ENCODE results near the gene UBE2E3.
"Not testable (repeated sequence)": the region's sequence is repeated elsewhere in the genome, so short reads cannot be mapped to it uniquely, and the experiment has no call there.

UBE2E3 gene

GRCh38 chr2:181076658-181077057 is 96.3 kb downstream of the UBE2E3 start:
- no peak for DNase-seq (ENCODE audit: low spot score)

GRCh38 chr2:181077128-181077709 is 96.8 kb downstream of the UBE2E3 start:
- DNase-seq (ENCODE audit: low spot score) = no peak

- DNase-seq (ENCODE audit: low spot score) = no peak
Observed at GRCh38 chr2:181083140-181083539, 102.7 kb downstream of the UBE2E3 start.

GRCh38 chr2:181085734-181086133 is 105.3 kb downstream of the UBE2E3 start:
- no peak for DNase-seq (ENCODE audit: low spot score)

DNA sequence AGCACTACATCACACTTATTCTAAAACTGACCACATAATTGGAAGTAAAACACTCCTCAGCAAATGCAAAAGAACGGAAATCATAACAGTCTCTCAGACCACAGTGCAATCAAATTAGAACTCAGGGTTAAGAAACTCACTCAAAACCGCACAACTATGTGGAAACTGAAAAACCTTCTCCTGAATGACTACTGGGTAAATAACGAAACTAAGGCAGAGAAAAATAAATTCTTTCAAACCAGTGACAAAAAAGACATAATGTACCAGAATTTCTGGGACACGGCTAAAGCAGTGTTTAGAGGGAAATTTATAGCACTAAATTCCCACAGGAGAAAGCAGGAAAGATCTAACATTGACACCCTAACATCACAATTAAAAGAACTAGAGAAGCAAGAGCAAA is 111.5 kb downstream of the UBE2E3 start:
- not testable (repeated sequence) for DNase-seq (ENCODE audit: low spot score)

- no peak for DNase-seq (ENCODE audit: low spot score)
Observed at GRCh38 chr2:181095486-181095885, 115.1 kb downstream of the UBE2E3 start.

DNA sequence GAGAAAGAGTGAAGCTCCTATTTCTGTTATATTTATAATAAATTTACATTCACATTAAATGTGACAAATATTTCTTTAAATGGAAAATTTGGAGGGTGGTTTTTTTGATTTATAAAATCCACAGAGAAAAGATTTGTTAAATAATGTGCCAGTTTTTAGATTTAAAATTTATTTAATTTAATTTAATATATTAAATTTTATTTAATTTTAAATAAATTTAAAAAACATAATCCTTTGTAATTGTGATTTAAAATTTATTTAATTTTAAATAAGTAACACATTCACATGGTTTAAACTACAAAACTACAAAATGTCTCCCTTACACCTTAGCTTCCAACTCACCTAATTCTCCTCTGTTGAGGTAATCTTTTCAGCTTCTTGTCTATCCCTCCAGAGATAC is 123.3 kb downstream of the UBE2E3 start:
- DNase-seq (ENCODE audit: low spot score) = no peak

DNA sequence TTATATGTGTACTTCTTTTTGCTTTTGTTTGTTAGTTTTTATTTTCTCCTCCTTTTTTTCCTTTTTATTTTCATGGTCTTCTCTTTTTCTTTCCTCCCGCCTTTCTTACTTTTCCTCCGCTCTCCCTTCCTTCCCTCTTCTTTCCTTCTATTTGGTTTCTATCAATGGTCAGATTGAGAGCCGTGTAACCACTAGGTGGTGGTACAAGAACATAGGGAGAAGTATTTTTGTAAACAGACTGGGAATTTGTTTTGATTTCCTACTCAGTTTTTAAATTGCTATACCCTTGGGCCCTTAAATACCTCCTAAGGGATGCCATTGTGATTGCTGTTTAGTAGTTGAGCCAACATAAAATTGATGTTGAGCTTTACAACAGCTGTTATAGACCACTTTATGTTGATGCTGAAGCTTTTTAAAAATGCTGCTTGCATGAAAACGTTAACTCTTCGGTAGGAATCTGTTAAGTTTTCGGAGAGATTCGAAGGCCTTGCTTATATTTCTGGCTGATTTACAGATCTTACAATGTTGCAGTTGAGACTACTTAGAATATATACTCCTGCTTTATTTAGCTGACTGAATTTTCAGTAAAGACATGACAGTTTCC is 124.2 kb downstream of the UBE2E3 start:
- DNase-seq (ENCODE audit: low spot score) = peak; percentile 6

GRCh38 chr2:181105562-181105961 is 125.2 kb downstream of the UBE2E3 start:
- no peak for DNase-seq (ENCODE audit: low spot score)

DNA sequence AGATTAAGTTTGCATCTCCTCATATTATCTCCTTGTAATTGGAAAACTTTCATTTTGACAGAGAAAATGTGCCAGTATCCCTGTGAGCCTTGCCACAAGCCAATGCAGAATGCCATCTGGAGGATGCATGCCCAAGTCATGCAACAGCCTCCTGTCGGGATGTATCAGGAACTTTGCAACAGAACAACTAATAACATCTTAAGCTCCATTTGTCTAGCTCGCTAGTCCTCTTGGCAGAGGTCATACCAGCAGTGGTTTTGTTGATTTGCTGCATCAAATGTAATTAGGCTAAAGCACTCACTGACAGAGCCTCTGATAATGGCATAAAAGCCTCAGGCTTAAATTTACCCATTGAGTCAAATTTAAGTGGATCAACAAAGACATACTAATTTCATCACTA is 125.8 kb downstream of the UBE2E3 start:
- no peak for DNase-seq (ENCODE audit: low spot score)

- DNase-seq (ENCODE audit: low spot score) = no peak
Observed at GRCh38 chr2:181106789-181107627, 126.6 kb downstream of the UBE2E3 start.

- DNase-seq (ENCODE audit: low spot score) = no peak
Observed at GRCh38 chr2:181107628-181107945, 127.2 kb downstream of the UBE2E3 start.

GRCh38 chr2:181111059-181111458 is 130.7 kb downstream of the UBE2E3 start:
- no peak for DNase-seq (ENCODE audit: low spot score)

- no peak for DNase-seq (ENCODE audit: low spot score)
Observed at GRCh38 chr2:181112916-181113315, 132.5 kb downstream of the UBE2E3 start.
